IMR-90 (cell line): ENCODE measurements around the gene FER. TPM values are rescaled to one million over a fixed set of nuclear protein-coding genes. Genes with fewer than 3 reads are reported as not detected.

ENCODE experiments used
- ATAC-seq: fragments of 200-7000 bp; cut with Tn5 transposase; 2 replicates; pipeline ENCODE4 v1.9.1; 2020; ENCODE audit warnings: low read depth, mild to moderate bottlenecking, moderate library complexity
- BruUV-seq: library from RNA; stranded (reverse); fragments of 400-500 nt; replicated peaks from 2 replicates; lab custom pipeline; 2021; lab: Mats Ljungman, UMichigan
- CTCF ChIA-PET: fragments of 300-600 bp; formaldehyde crosslinking; extraction: SDS; loops from one replicate; lab custom pipeline; 2021; ENCODE audit warnings: antibody characterized with exemption; lab: Yijun Ruan, JAX
- POLR2A ChIA-PET: fragments of 300-600 bp; sonication (Branson Sonifier 250); formaldehyde crosslinking; loops from one replicate; lab custom pipeline; 2022; ENCODE audit warnings: antibody characterized with exemption; ENCODE audit not compliant: unreplicated experiment; lab: Charles Lee
- DNase-seq: peaks from one replicate; pipeline ENCODE4 v3.0.0; 2013
- H2AFZ ChIP-seq: replicated peaks from 2 replicates; pipeline ENCODE3; 2013; ENCODE audit warnings: low read length, mild to moderate bottlenecking; ENCODE audit not compliant: poor library complexity
- H2AK5ac ChIP-seq: 2 replicates; pipeline ENCODE4 v1.6.1; 2013; ENCODE audit warnings: low read depth, low read length, inconsistent platforms
- H2AK9ac ChIP-seq: replicated peaks from 2 replicates; pipeline ENCODE3; 2013; ENCODE audit warnings: mild to moderate bottlenecking, low read depth, low read length, moderate library complexity; ENCODE audit not compliant: poor library complexity
- H2BK120ac ChIP-seq: 2 replicates; pipeline ENCODE4 v1.6.1; 2013; ENCODE audit warnings: low read depth, low read length, inconsistent platforms
- H2BK15ac ChIP-seq: 3 replicates; pipeline ENCODE4 v1.6.1; 2013; ENCODE audit warnings: low read depth, low read length, inconsistent platforms
- H2BK20ac ChIP-seq: 2 replicates; pipeline ENCODE4 v1.6.1; 2013; ENCODE audit warnings: low read depth, mild to moderate bottlenecking, inconsistent platforms, low read length, moderate library complexity
- H2BK5ac ChIP-seq: 2 replicates; pipeline ENCODE4 v1.6.1; 2013; ENCODE audit warnings: mild to moderate bottlenecking, low read depth, low read length, inconsistent platforms; ENCODE audit not compliant: poor library complexity, severe bottlenecking
- H3K14ac ChIP-seq: replicated peaks from 2 replicates; pipeline ENCODE4 v1.6.1; 2013; ENCODE audit warnings: low read depth, low read length, inconsistent platforms
- H3K18ac ChIP-seq: 2 replicates; pipeline ENCODE4 v1.6.1; 2013; ENCODE audit warnings: low read depth, low read length, control low read depth
- H3K23ac ChIP-seq: 2 replicates; pipeline ENCODE4 v1.6.1; 2013; ENCODE audit warnings: low read depth, low read length, inconsistent platforms
- H3K27ac ChIP-seq: 2 replicates; pipeline ENCODE4 v1.5.1; 2013; ENCODE audit warnings: mild to moderate bottlenecking, control low read depth, low read length; ENCODE audit not compliant: insufficient read depth
- H3K27me3 ChIP-seq: 2 replicates; pipeline ENCODE4 v1.6.1; 2013; ENCODE audit warnings: low read length; ENCODE audit not compliant: control insufficient read depth, insufficient read depth
- H3K36me3 ChIP-seq: 2 replicates; pipeline ENCODE4 v1.6.1; 2013; ENCODE audit warnings: low read length, mixed read lengths; ENCODE audit not compliant: control insufficient read depth, insufficient read depth
- H3K4ac ChIP-seq: 2 replicates; pipeline ENCODE4 v1.6.1; 2013; ENCODE audit warnings: low read depth, low read length, inconsistent platforms
- H3K4me1 ChIP-seq: 2 replicates; pipeline ENCODE4 v1.6.1; 2013; ENCODE audit warnings: low read length, mixed read lengths; ENCODE audit not compliant: control insufficient read depth, insufficient read depth
- H3K4me2 ChIP-seq: 2 replicates; pipeline ENCODE4 v1.6.1; 2013; ENCODE audit warnings: low read depth, mild to moderate bottlenecking, control low read depth, low read length, moderate library complexity
- H3K4me3 ChIP-seq: 2 replicates; pipeline ENCODE4 v1.5.1; 2013; ENCODE audit warnings: low read depth, mild to moderate bottlenecking, control low read depth, low read length, moderate library complexity; ENCODE audit not compliant: insufficient read depth
- H3K56ac ChIP-seq: 2 replicates; pipeline ENCODE4 v1.6.1; 2013; ENCODE audit warnings: low read length, inconsistent platforms; ENCODE audit not compliant: insufficient read depth; ENCODE audit errors: extremely low read depth
- H3K79me1 ChIP-seq, 2 experiments: 2 replicates each; pipeline ENCODE4 v1.6.1; 2013; ENCODE audit warnings: low read length in 2 of 2, inconsistent platforms in 1 of 2, low read depth in 1 of 2
- H3K9ac ChIP-seq: 2 replicates; pipeline ENCODE4 v1.6.1; 2013; ENCODE audit warnings: low read depth, low read length, control low read depth
- H3K9me1 ChIP-seq: 2 replicates; pipeline ENCODE4 v1.6.1; 2013; ENCODE audit warnings: low read length, inconsistent platforms; ENCODE audit not compliant: insufficient read depth
- H3K9me3 ChIP-seq: 2 replicates; pipeline ENCODE4 v1.6.1; 2013; ENCODE audit warnings: low read length; ENCODE audit not compliant: control insufficient read depth, insufficient read depth
- H4K20me1 ChIP-seq: 2 replicates; pipeline ENCODE4 v1.6.1; 2013; ENCODE audit warnings: low read length, inconsistent platforms; ENCODE audit not compliant: insufficient read depth
- H4K5ac ChIP-seq: 2 replicates; pipeline ENCODE4 v1.6.1; 2013; ENCODE audit warnings: mild to moderate bottlenecking, low read depth, low read length, control low read depth
- H4K8ac ChIP-seq, 2 experiments: 2 replicates each; pipeline ENCODE4 v1.6.1; 2013; ENCODE audit warnings: low read depth in 2 of 2, low read length in 2 of 2, control low read depth in 1 of 2, inconsistent platforms in 1 of 2
- H4K91ac ChIP-seq: 2 replicates; pipeline ENCODE4 v1.6.1; 2013; ENCODE audit warnings: low read depth, low read length, inconsistent platforms; ENCODE audit not compliant: insufficient read depth
- BHLHE40 ChIP-seq: fragments of 150-350 bp; IDR thresholded peaks from 2 replicates; pipeline ENCODE4 v1.6.1; 2016; ENCODE audit warnings: mild to moderate bottlenecking, low read depth, low read length
- CEBPB ChIP-seq: IDR thresholded peaks from 2 replicates; pipeline ENCODE4 v1.6.1; 2012; ENCODE audit warnings: low read depth, low read length, improper control_type of control experiment
- CHD1 ChIP-seq: IDR thresholded peaks from 2 replicates; pipeline ENCODE4 v1.6.1; 2012; ENCODE audit warnings: low read depth, low read length, improper control_type of control experiment
- MAFK ChIP-seq: IDR thresholded peaks from 2 replicates; pipeline ENCODE4 v1.6.1; 2012; ENCODE audit warnings: low read depth, low read length, improper control_type of control experiment
- MAZ ChIP-seq: IDR thresholded peaks from 2 replicates; pipeline ENCODE4 v1.6.1; 2012; ENCODE audit warnings: low read depth, mild to moderate bottlenecking, low read length, improper control_type of control experiment, moderate library complexity, borderline replicate concordance
- NFE2L2 ChIP-seq: fragments of 150-350 bp; IDR thresholded peaks from 2 replicates; pipeline ENCODE4 v1.6.1; 2016; ENCODE audit warnings: low read depth, mild to moderate bottlenecking, low read length
- POLR2A ChIP-seq: IDR thresholded peaks from 2 replicates; pipeline ENCODE4 v1.6.1; 2012; ENCODE audit warnings: mild to moderate bottlenecking, low read depth, low read length
- RAD21 ChIP-seq: IDR thresholded peaks from 2 replicates; pipeline ENCODE4 v1.6.1; 2012; ENCODE audit warnings: low read length, improper control_type of control experiment
- RCOR1 ChIP-seq: IDR thresholded peaks from 2 replicates; pipeline ENCODE4 v1.6.1; 2012; ENCODE audit warnings: mild to moderate bottlenecking, low read length, improper control_type of control experiment; ENCODE audit not compliant: insufficient replicate concordance
- RFX5 ChIP-seq: IDR thresholded peaks from 2 replicates; pipeline ENCODE4 v1.8.0; 2012; ENCODE audit warnings: low read depth, mild to moderate bottlenecking, low read length, moderate library complexity
- SMC3 ChIP-seq: fragments of 150-350 bp; IDR thresholded peaks from 2 replicates; pipeline ENCODE4 v1.6.1; 2016; ENCODE audit warnings: low read depth, mild to moderate bottlenecking, antibody characterized with exemption, low read length, moderate library complexity
- WGBS, 2 experiments: methylation state at CpG; one replicate each; pipeline versions ENCODE4 v1.1.5 to v1.1.7; 2013; ENCODE audit warnings: missing lambda C conversion rate in 2 of 2; ENCODE audit not compliant: insufficient read length in 1 of 2; ENCODE audit errors: extremely low coverage in 2 of 2; 5-methylcytosine and 5-hydroxymethylcytosine counted together
- dilution Hi-C: fragments of 300-500 bp; cut with HindIII; formaldehyde crosslinking; loops from one replicate; pipeline ENCODE4 v1.14.3; 2018; ENCODE audit warnings: low sequenced_read_pairs; ENCODE audit not compliant: unreplicated experiment
- in situ Hi-C: fragments of 300-500 bp; cut with MboI; formaldehyde crosslinking; loops from 3 replicates; pipeline ENCODE4 v1.14.3; 2019; ENCODE audit warnings: low sequenced_read_pairs, inconsistent platforms, mixed read lengths
- intact Hi-C: fragments of 100-400 bp; cut with micrococcal nuclease; formaldehyde crosslinking; loops from 2 replicates; pipeline ENCODE4 v1.10.0; 2022
- polyA plus RNA-seq, 3 experiments: library from polyadenylated mRNA; depleted of rRNA; stranded (reverse); fragments of >200 nt; gene quantifications; 2 replicates each; pipeline ENCODE4 v1.2.3, GENCODE V29; 2012; ENCODE audit warnings: low replicate concordance in 1 of 3
- total RNA-seq: library from RNA; depleted of rRNA; stranded (reverse); fragments of >200 nt; gene quantifications from 2 replicates; pipeline ENCODE4 v1.2.3, GENCODE V29; 2012
- TF ChIP-seq, protein P1 (sequence below): conservative IDR thresholded peaks from 2 replicates; pipeline ENCODE4 v1.5.1; 2012; ENCODE audit warnings: mild to moderate bottlenecking, low read depth, low read length, improper control_type of control experiment
- TF ChIP-seq, protein P2 (sequence below): fragments of 150-350 bp; IDR thresholded peaks from 2 replicates; pipeline ENCODE4 v1.6.1; 2017; ENCODE audit warnings: mild to moderate bottlenecking, antibody characterized with exemption, low read length, low read depth
- TF ChIP-seq, protein P3 (sequence below): fragments of 150-350 bp; IDR thresholded peaks from 2 replicates; pipeline ENCODE4 v1.6.1; 2016; ENCODE audit warnings: low read depth, mild to moderate bottlenecking, low read length, moderate library complexity, borderline replicate concordance

FER gene
- total and polyA plus RNA-seq, 2 of the 4 experiments (the other 2 are of a cell fraction) = 3.5 to 32.4 TPM

DNA sequence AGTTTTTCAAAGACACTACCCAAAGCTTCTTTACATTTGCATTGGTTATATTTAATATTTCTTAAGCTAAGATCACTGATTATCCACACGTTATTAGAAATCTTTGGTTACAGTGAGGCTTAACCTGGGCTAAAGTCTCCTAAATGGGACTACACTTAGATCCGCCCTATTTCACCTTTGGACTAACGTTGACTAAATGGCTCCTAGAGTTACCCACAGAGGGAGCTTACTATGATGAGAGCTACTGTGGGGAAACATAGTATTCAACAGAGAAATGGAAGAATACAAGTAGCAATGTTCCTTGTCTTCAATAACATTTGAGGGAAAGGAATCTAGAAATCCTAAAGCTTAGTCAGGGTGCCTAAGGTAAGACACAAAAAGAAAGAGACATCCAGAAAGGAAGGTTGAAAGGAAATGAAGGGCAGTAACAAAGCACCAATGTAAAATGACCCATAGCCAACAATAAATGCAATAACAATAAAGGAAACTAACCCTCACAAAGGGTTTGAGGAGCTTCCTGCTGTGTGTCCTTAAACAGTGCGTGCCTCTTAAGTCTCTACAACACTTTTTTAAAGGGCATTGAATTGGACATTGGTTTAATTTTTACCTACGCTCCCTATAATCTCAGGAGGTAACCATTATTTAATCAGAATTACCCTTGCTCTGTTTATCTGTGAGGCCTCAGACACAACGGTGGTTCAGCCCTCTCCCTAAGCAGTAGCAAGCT is 445.0 kb downstream of the FER start:
- H3K14ac ChIP-seq = no peak overlapping the region
- no peak overlapping the region for H2BK5ac ChIP-seq
- H2BK20ac ChIP-seq = no peak overlapping the region
- no peak for ATAC-seq
- H3K56ac ChIP-seq = no peak overlapping the region
- no peak overlapping the region for H3K27ac ChIP-seq
- dilution Hi-C loops (no loop called here), intact Hi-C loops (no loop called here), in situ Hi-C loops (no loop called here)
- no peak overlapping the region for H3K23ac ChIP-seq
- no peak overlapping the region for H2AFZ ChIP-seq
- peaks cover 5% of the 10 kb centered on the region; the same call in 1 of the 2 replicates for H3K4me1 ChIP-seq
- ChIA-PET POLR2A (no interaction called here), CTCF (interaction anchor here (0.5 kb wide), 1 partner anchor 10 kb away, joined by 3 read pairs; no protein-coding TSS in a partner anchor)
- H2AK5ac ChIP-seq = no peak overlapping the region
- no peaks in the 10 kb centered on the region for H3K9me1 ChIP-seq
- H3K9me3 ChIP-seq = no peaks in the 10 kb centered on the region
- no peak overlapping the region for H4K91ac ChIP-seq
- H2BK120ac ChIP-seq = no peak overlapping the region
- H3K4me2 ChIP-seq = no peak overlapping the region
- no peak overlapping the region for H4K5ac ChIP-seq
- no peak overlapping the region for H3K18ac ChIP-seq
- no peak overlapping the region for H4K8ac ChIP-seq
- no peak for DNase-seq
- no peaks in the 10 kb centered on the region for H3K79me1 ChIP-seq
- H3K4ac ChIP-seq = no peak overlapping the region
- no CpG with 5 or more reads among the region's 6 CpGs for WGBS, 2 experiments
- no peak overlapping the region for H2AK9ac ChIP-seq
- peaks cover 1% of the 10 kb centered on the region for H3K36me3 ChIP-seq
- TF ChIP-seq CEBPB = no peak
- TF ChIP-seq, protein P1, sequence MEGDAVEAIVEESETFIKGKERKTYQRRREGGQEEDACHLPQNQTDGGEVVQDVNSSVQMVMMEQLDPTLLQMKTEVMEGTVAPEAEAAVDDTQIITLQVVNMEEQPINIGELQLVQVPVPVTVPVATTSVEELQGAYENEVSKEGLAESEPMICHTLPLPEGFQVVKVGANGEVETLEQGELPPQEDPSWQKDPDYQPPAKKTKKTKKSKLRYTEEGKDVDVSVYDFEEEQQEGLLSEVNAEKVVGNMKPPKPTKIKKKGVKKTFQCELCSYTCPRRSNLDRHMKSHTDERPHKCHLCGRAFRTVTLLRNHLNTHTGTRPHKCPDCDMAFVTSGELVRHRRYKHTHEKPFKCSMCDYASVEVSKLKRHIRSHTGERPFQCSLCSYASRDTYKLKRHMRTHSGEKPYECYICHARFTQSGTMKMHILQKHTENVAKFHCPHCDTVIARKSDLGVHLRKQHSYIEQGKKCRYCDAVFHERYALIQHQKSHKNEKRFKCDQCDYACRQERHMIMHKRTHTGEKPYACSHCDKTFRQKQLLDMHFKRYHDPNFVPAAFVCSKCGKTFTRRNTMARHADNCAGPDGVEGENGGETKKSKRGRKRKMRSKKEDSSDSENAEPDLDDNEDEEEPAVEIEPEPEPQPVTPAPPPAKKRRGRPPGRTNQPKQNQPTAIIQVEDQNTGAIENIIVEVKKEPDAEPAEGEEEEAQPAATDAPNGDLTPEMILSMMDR = no peak
- TF ChIP-seq SMC3 = no peak
- no peak for TF ChIP-seq NFE2L2
- no peak for TF ChIP-seq BHLHE40
- TF ChIP-seq, protein P2, sequence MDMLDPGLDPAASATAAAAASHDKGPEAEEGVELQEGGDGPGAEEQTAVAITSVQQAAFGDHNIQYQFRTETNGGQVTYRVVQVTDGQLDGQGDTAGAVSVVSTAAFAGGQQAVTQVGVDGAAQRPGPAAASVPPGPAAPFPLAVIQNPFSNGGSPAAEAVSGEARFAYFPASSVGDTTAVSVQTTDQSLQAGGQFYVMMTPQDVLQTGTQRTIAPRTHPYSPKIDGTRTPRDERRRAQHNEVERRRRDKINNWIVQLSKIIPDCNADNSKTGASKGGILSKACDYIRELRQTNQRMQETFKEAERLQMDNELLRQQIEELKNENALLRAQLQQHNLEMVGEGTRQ = no peak
- TF ChIP-seq MAFK = no peak
- no peak for TF ChIP-seq CHD1
- TF ChIP-seq RCOR1 = no peak
- TF ChIP-seq, protein P3, sequence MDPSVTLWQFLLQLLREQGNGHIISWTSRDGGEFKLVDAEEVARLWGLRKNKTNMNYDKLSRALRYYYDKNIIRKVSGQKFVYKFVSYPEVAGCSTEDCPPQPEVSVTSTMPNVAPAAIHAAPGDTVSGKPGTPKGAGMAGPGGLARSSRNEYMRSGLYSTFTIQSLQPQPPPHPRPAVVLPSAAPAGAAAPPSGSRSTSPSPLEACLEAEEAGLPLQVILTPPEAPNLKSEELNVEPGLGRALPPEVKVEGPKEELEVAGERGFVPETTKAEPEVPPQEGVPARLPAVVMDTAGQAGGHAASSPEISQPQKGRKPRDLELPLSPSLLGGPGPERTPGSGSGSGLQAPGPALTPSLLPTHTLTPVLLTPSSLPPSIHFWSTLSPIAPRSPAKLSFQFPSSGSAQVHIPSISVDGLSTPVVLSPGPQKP = no peak
- TF ChIP-seq RFX5 = no peak
- TF ChIP-seq RAD21 = no peak
- TF ChIP-seq POLR2A = no peak
- TF ChIP-seq MAZ = no peak
- no peaks in the 10 kb centered on the region for H4K20me1 ChIP-seq
- H3K27me3 ChIP-seq = no peaks in the 10 kb centered on the region
- no peak overlapping the region for H3K4me3 ChIP-seq
- BruUV-seq = no TSS peak
- H3K9ac ChIP-seq = no peak overlapping the region
- H2BK15ac ChIP-seq = no peak overlapping the region
